ENCODE data around the gene PCDHGB4.
"Not testable (repeated sequence)": the region's sequence is repeated elsewhere in the genome, so short reads cannot be mapped to it uniquely, and the experiment has no call there.

Gene PCDHGB4

DNA sequence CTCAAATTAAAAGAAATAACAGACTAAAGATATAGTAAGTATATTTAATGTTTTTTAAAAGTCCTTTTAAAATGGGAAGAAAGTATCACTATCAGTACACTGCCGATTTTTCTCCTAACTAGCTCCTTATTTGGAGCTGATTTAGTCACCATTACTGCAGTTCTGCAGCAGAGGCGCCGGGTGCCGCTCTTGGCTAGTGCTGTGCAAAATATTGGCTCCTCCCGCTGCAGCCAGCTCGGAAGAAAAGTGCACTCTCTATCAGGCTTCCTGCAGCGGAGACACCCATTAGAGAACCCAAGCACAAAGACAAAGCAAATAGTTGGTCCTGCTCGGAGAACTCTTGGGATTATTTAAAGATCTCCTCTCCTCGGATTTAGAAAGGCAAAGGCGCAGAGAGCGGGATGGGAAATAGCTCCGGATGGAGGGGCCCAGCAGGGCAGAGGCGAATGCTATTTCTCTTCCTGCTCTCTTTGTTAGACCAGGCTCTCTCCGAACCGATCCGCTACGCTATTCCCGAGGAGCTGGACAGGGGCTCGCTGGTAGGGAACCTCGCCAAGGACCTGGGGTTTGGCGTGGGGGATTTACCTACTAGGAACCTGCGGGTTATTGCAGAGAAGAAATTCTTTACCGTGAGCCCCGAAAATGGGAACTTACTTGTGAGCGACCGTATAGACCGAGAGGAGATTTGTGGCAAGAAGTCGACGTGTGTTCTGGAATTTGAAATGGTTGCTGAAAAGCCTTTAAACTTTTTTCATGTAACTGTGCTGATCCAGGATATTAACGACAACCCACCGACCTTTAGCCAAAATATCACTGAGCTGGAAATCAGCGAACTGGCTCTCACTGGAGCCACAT, 17.3 kb upstream of the PCDHGB4 start, which contains the start of gene PCDHGB3:
PCDHGB3 (plus strand) TSS at position 249 of the 855 bp plus-strand sequence; CDS start at position 402, 153 bp downstream.
- DNase-seq: no peak

- no peak for DNase-seq
These were observed 15.7 kb upstream of the PCDHGB4 start for GRCh38 chr5:141371572-141372475.

- DNase-seq: no peak
These were observed 13.7 kb upstream of the PCDHGB4 start, which contains the start of gene PCDHGA6 for GRCh38 chr5:141373673-141374317. Gene PCDHGA6, plus strand, starts transcription at chr5:141373891. Its CDS starts 193 bp downstream, at chr5:141374084.

GRCh38 chr5:141374627-141375026, 12.9 kb upstream of the PCDHGB4 start:
- DNase-seq: no peak

GRCh38 chr5:141375444-141376155, 11.9 kb upstream of the PCDHGB4 start:
- DNase-seq: not testable (repeated sequence)

DNA sequence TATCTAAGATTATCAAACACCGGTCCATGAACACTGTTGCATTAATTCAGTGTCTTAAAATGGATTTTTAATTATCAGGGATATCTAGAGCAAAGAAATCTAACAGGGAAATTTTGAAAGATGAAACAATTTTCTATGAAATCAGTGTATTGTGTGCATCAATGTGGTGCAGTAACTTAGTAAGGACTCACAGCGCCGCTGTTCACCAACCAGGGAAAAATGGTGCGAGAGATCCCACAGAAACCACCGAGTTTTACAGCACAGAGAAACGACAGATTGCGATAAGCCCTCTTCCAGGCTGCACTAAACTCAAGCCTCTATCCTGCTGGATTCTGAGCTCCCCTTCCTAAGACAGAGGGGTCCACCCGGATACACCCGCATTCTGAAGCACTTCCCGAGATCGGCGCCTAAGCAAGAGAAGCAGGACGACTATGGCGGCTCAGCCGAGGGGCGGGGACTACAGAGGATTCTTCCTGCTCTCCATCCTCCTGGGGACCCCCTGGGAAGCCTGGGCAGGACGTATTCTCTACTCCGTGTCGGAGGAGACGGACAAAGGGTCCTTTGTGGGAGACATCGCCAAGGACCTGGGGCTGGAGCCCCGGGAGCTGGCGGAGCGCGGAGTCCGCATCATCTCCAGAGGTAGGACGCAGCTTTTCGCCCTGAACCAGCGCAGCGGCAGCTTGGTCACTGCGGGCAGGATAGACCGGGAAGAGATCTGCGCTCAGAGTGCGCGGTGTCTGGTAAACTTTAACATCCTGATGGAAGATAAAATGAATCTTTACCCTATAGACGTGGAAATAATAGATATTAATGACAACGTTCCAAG, 4.8 kb upstream of the PCDHGB4 start, which contains the start of gene PCDHGA7:
PCDHGA7 (plus strand) TSS at position 274 of the 826 bp plus-strand sequence; CDS start at position 432, 158 bp downstream.
- DNase-seq: no peak

DNA sequence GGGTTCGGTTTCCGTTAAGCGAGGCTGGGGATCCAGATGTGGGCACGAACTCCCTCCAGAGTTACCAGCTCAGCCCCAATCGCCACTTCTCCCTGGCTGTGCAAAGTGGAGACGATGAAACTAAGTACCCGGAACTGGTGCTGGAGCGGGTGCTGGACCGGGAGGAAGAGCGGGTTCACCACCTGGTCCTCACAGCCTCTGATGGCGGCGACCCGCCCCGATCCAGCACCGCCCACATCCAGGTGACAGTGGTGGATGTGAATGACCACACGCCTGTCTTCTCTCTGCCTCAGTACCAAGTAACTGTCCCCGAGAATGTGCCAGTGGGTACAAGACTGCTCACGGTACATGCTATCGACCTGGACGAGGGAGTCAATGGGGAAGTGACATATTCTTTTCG, 4.2 kb upstream of the PCDHGB4 start:
- no peak for DNase-seq

GRCh38 chr5:141384471-141385267, 2.8 kb upstream of the PCDHGB4 start:
- no peak for DNase-seq

GRCh38 chr5:141388661-141389060, 1.2 kb downstream of the PCDHGB4 start:
- no peak for DNase-seq

- DNase-seq: no peak
These were observed 1.9 kb downstream of the PCDHGB4 start for GRCh38 chr5:141389153-141390042.

- DNase-seq: no peak
These were observed 5.1 kb downstream of the PCDHGB4 start, which contains the start of gene PCDHGA8 for GRCh38 chr5:141392429-141393198. Gene PCDHGA8, plus strand, starts transcription at chr5:141392633. Its CDS starts 181 bp downstream, at chr5:141392814.

GRCh38 chr5:141393267-141393666, 5.8 kb downstream of the PCDHGB4 start:
- no peak for DNase-seq

DNA sequence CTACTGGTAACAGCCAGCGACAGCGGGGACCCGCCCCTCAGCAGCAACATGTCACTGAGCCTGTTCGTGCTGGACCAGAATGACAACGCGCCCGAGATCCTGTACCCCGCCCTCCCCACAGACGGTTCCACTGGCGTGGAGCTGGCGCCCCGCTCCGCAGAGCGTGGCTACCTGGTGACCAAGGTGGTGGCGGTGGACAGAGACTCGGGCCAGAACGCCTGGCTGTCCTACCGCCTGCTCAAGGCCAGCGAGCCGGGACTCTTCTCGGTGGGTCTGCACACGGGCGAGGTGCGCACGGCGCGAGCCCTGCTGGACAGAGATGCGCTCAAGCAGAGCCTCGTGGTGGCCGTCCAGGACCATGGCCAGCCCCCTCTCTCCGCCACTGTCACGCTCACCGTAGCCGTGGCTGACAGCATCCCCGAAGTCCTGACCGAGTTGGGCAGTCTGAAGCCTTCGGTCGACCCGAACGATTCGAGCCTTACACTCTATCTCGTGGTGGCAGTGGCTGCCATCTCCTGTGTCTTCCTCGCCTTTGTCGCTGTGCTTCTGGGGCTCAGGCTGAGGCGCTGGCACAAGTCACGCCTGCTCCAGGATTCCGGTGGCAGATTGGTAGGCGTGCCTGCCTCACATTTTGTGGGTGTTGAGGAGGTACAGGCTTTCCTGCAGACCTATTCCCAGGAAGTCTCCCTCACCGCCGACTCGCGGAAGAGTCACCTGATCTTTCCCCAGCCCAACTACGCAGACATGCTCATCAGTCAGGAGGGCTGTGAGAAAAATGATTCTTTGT, 7.1 kb downstream of the PCDHGB4 start:
- DNase-seq: not testable (repeated sequence)

- DNase-seq: not testable (repeated sequence)
These were observed 10.5 kb downstream of the PCDHGB4 start, which contains the start of gene PCDHGB5 for GRCh38 chr5:141397756-141398551. Gene PCDHGB5, plus strand, starts transcription at chr5:141397947. Its CDS starts 181 bp downstream, at chr5:141398128.

- DNase-seq: no peak
These were observed 11.1 kb downstream of the PCDHGB4 start for GRCh38 chr5:141398608-141399007.

DNA sequence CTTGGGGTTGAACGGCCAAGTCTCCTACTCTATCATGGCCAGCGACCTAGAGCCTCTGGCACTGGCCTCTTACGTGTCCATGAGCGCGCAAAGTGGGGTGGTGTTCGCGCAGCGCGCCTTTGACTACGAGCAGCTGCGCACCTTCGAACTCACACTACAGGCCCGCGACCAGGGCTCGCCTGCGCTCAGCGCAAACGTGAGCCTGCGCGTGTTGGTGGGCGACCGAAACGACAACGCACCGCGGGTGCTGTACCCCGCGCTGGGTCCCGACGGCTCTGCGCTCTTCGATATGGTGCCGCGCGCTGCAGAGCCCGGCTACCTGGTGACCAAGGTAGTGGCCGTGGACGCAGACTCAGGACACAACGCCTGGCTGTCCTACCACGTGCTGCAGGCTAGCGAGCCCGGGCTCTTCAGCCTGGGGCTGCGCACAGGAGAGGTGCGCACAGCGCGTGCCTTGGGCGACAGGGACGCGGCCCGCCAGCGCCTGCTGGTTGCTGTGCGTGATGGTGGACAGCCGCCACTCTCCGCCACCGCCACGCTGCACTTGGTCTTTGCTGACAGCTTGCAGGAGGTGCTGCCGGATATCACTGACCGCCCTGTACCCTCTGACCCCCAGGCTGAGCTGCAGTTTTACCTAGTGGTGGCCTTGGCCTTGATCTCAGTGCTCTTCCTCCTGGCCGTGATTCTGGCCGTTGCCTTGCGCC, 12.2 kb downstream of the PCDHGB4 start:
- no peak for DNase-seq
